Measurements from ENCODE around the gene NNAT. TPM values are rescaled to one million over a fixed set of nuclear protein-coding genes. Genes with fewer than 3 reads are reported as not detected.

NNAT gene
- total RNA-seq, 1 experiment from 2014 or later = not detected

- Histone ChIP-seq H3K9me3 (ENCODE audit: low read length) (no peaks in the 10 kb centered on the region; the same call in 1 of the 2 replicates), H3K4me3 (ENCODE audit: low read length) (no peak overlapping the region), H3K9me2 (replicated peaks; ENCODE audit: insufficient read depth, low read length) (no peaks in the 10 kb centered on the region), H3K36me3 (ENCODE audit: insufficient read depth, low read length) (0 out of 2 replicates have a peak, but pooled peaks cover 5% of the 10 kb centered on the region), H3K27me3 (ENCODE audit: low read length) (no peaks in the 10 kb centered on the region), H3K27ac (ENCODE audit: low read length) (no peak overlapping the region), H3K4me1 (ENCODE audit: low read length) (peaks cover 10% of the 10 kb centered on the region), H2AFZ (ENCODE audit: low read length) (no peak overlapping the region), H3K79me2 (ENCODE audit: low read length) (no peaks in the 10 kb centered on the region), H4K20me1 (ENCODE audit: insufficient read depth, low read depth, low read length) (no peaks in the 10 kb centered on the region), H3K9ac (ENCODE audit: low read length) (no peak overlapping the region), H3K4me2 (ENCODE audit: low read depth, low read length, poor library complexity, severe bottlenecking) (no peak overlapping the region)
- DNase-seq = no peak
These were observed 26.7 kb upstream of the NNAT start for GRCh38 chr20:37494301-37494700.

DNA sequence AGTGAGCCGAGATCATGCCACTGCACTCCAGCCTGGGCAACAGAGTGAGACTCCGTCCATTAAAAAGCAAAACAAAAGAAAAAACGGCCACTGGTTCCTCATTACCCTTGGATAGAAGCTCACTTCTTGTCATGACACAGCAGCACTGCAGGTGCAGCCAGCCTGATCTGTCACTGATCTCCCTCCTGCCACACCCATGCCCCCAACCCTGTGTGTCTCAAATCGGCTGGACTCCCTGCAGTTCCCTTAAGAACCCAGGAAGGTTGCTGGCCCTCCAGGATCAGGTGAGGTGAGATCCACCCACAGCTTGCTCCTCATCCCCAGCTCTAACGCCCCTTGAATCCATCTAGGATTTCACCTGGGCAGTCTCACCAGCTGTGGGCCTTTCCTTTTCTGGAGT lies 26.3 kb upstream of the NNAT start:
- no peak for DNase-seq
- Histone ChIP-seq H3K4me3 (ENCODE audit: low read length) (no peak overlapping the region), H3K36me3 (ENCODE audit: insufficient read depth, low read length) (0 out of 2 replicates have a peak, but pooled peaks cover 5% of the 10 kb centered on the region), H3K4me1 (ENCODE audit: low read length) (peaks cover 10% of the 10 kb centered on the region), H3K9me3 (ENCODE audit: low read length) (no peaks in the 10 kb centered on the region; the same call in 1 of the 2 replicates), H3K4me2 (ENCODE audit: low read depth, low read length, poor library complexity, severe bottlenecking) (no peak overlapping the region), H3K27me3 (ENCODE audit: low read length) (no peaks in the 10 kb centered on the region), H3K9me2 (replicated peaks; ENCODE audit: insufficient read depth, low read length) (no peaks in the 10 kb centered on the region), H4K20me1 (ENCODE audit: insufficient read depth, low read depth, low read length) (no peaks in the 10 kb centered on the region), H3K27ac (ENCODE audit: low read length) (no peak overlapping the region), H2AFZ (ENCODE audit: low read length) (no peak overlapping the region), H3K79me2 (ENCODE audit: low read length) (no peaks in the 10 kb centered on the region), H3K9ac (ENCODE audit: low read length) (no peak overlapping the region)

GRCh38 chr20:37498066-37498665 lies 22.9 kb upstream of the NNAT start:
- no peaks in the 10 kb centered on the region for H3K9me2 ChIP-seq (replicated peaks; ENCODE audit: insufficient read depth, low read length)
- no peaks in the 10 kb centered on the region for H3K9me3 ChIP-seq (ENCODE audit: low read length)
- no peak overlapping the region for H3K4me3 ChIP-seq (ENCODE audit: low read length)
- H3K9ac ChIP-seq (ENCODE audit: low read length) = no peak overlapping the region
- no peak for DNase-seq
- no peak overlapping the region for H2AFZ ChIP-seq (ENCODE audit: low read length)
- no peaks in the 10 kb centered on the region for H3K27me3 ChIP-seq (ENCODE audit: low read length)
- H3K4me2 ChIP-seq (ENCODE audit: low read depth, low read length, poor library complexity, severe bottlenecking) = no peak overlapping the region
- peaks cover 10% of the 10 kb centered on the region for H3K4me1 ChIP-seq (ENCODE audit: low read length)
- H4K20me1 ChIP-seq (ENCODE audit: insufficient read depth, low read depth, low read length) = no peaks in the 10 kb centered on the region
- H3K36me3 ChIP-seq (ENCODE audit: insufficient read depth, low read length) = no peaks in the 10 kb centered on the region
- H3K79me2 ChIP-seq (ENCODE audit: low read length) = no peaks in the 10 kb centered on the region
- no peak overlapping the region for H3K27ac ChIP-seq (ENCODE audit: low read length)

DNA sequence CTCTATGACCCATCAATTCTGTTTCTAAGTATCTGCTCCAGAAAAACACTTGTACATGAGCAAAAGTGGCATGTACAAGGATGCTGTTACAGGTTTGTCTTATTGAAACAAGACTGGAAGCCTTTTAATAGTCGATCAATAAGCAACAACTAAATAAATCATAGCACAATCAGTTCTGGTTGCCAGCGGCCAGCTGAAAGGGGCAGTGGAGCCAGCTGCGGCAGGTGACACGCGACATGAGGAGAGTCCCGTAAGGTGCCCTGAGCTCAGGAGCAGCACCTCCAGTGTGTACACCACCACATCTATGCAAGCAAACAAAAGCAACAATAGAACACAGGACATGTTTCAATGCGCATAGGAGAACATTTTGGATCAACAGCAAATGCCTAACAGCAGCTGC lies 20.7 kb upstream of the NNAT start:
- Histone ChIP-seq H3K4me3 (ENCODE audit: low read length) (no peak overlapping the region), H3K9ac (ENCODE audit: low read length) (no peak overlapping the region), H3K27ac (ENCODE audit: low read length) (no peak overlapping the region), H3K79me2 (ENCODE audit: low read length) (no peaks in the 10 kb centered on the region), H3K4me1 (ENCODE audit: low read length) (peaks cover 23% of the 10 kb centered on the region), H3K9me3 (ENCODE audit: low read length) (no peaks in the 10 kb centered on the region), H3K27me3 (ENCODE audit: low read length) (no peaks in the 10 kb centered on the region), H3K36me3 (ENCODE audit: insufficient read depth, low read length) (no peaks in the 10 kb centered on the region), H4K20me1 (ENCODE audit: insufficient read depth, low read depth, low read length) (no peaks in the 10 kb centered on the region), H2AFZ (ENCODE audit: low read length) (no peak overlapping the region), H3K9me2 (replicated peaks; ENCODE audit: insufficient read depth, low read length) (no peaks in the 10 kb centered on the region), H3K4me2 (ENCODE audit: low read depth, low read length, poor library complexity, severe bottlenecking) (no peak overlapping the region)
- DNase-seq = no peak

DNA sequence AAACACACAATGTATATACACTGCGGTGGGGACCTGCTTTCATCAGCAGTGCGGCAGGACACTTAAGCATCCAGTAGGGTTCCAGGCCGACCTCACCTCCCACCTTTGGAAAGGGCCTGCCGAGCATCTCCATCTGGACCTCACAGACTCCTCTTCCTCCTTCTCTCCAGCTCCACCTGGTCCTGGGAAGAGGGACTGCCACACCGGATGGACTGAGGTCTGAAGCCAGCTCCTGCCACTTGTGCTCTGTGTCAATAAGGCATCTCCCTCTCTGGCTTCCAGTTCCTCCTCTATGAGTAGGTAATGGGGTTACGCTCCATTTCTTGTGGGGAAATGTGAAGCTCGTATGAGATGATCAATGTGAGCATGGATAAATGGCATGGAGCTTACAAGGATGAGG lies 19.1 kb upstream of the NNAT start:
- Histone ChIP-seq H4K20me1 (ENCODE audit: insufficient read depth, low read depth, low read length) (no peaks in the 10 kb centered on the region), H3K27me3 (ENCODE audit: low read length) (no peaks in the 10 kb centered on the region), H2AFZ (ENCODE audit: low read length) (no peak overlapping the region), H3K4me2 (ENCODE audit: low read depth, low read length, poor library complexity, severe bottlenecking) (no peak overlapping the region), H3K9me2 (replicated peaks; ENCODE audit: insufficient read depth, low read length) (no peaks in the 10 kb centered on the region), H3K27ac (ENCODE audit: low read length) (no peak overlapping the region), H3K36me3 (ENCODE audit: insufficient read depth, low read length) (no peaks in the 10 kb centered on the region), H3K79me2 (ENCODE audit: low read length) (no peaks in the 10 kb centered on the region), H3K9me3 (ENCODE audit: low read length) (no peaks in the 10 kb centered on the region), H3K4me3 (ENCODE audit: low read length) (no peak overlapping the region), H3K9ac (ENCODE audit: low read length) (no peak overlapping the region), H3K4me1 (ENCODE audit: low read length) (peaks cover 30% of the 10 kb centered on the region)
- DNase-seq = no peak

- no peaks in the 10 kb centered on the region for H3K27me3 ChIP-seq (ENCODE audit: low read length)
- H4K20me1 ChIP-seq (ENCODE audit: insufficient read depth, low read depth, low read length) = no peaks in the 10 kb centered on the region
- no peak overlapping the region for H3K9ac ChIP-seq (ENCODE audit: low read length)
- H2AFZ ChIP-seq (ENCODE audit: low read length) = no peak overlapping the region
- H3K36me3 ChIP-seq (ENCODE audit: insufficient read depth, low read length) = no peaks in the 10 kb centered on the region
- H3K9me2 ChIP-seq (replicated peaks; ENCODE audit: insufficient read depth, low read length) = no peaks in the 10 kb centered on the region
- H3K27ac ChIP-seq (ENCODE audit: low read length) = no peak overlapping the region
- no peaks in the 10 kb centered on the region for H3K9me3 ChIP-seq (ENCODE audit: low read length)
- H3K4me3 ChIP-seq (ENCODE audit: low read length) = no peak overlapping the region
- peaks cover 37% of the 10 kb centered on the region for H3K4me1 ChIP-seq (ENCODE audit: low read length)
- no peak for DNase-seq
- H3K4me2 ChIP-seq (ENCODE audit: low read depth, low read length, poor library complexity, severe bottlenecking) = no peak overlapping the region
- H3K79me2 ChIP-seq (ENCODE audit: low read length) = no peaks in the 10 kb centered on the region
These were observed 18.4 kb upstream of the NNAT start for GRCh38 chr20:37502654-37503053.

DNA sequence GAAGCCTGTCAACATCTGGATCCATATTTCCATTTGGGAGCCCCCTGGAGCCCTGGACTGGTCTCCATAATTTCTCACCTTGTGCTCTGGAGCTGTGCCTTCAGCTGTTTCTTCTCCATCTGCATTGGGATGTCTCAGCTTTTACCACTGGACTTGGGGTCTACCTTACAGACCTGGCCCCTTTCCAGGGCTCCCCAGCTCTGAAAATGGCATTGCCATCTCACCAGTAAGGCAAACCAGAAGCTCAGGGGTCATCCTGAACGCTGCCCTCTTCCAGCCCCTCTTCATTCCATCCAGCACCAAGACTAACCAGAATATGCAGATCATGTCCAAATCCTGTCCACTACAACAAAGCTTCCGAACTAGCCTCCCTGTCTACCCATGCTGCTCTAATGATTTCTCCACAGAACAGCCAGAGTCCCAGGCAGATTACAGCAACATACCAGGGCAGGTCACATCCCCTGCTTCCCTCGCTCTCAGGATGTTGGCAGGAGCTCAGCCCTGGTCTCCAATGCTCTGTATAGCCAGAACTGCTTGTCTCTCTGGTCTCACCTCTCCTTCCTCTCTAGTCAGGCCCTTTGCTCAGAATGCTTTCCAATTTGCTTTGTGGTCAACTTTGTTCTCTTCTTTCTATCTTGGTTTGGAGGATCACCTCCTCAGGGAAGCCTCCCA lies 17.7 kb upstream of the NNAT start:
- no peak overlapping the region for H2AFZ ChIP-seq (ENCODE audit: low read length)
- no peaks in the 10 kb centered on the region for H3K9me2 ChIP-seq (replicated peaks; ENCODE audit: insufficient read depth, low read length)
- H3K79me2 ChIP-seq (ENCODE audit: low read length) = no peaks in the 10 kb centered on the region
- DNase-seq = no peak
- no peak overlapping the region for H3K4me3 ChIP-seq (ENCODE audit: low read length)
- no peak overlapping the region for H3K4me2 ChIP-seq (ENCODE audit: low read depth, low read length, poor library complexity, severe bottlenecking)
- H3K27ac ChIP-seq (ENCODE audit: low read length) = no peak overlapping the region
- no peaks in the 10 kb centered on the region for H4K20me1 ChIP-seq (ENCODE audit: insufficient read depth, low read depth, low read length)
- H3K36me3 ChIP-seq (ENCODE audit: insufficient read depth, low read length) = no peaks in the 10 kb centered on the region
- peaks cover 44% of the 10 kb centered on the region for H3K4me1 ChIP-seq (ENCODE audit: low read length)
- no peaks in the 10 kb centered on the region for H3K9me3 ChIP-seq (ENCODE audit: low read length)
- no peaks in the 10 kb centered on the region for H3K27me3 ChIP-seq (ENCODE audit: low read length)
- H3K9ac ChIP-seq (ENCODE audit: low read length) = no peak overlapping the region

- no peak overlapping the region for H3K27ac ChIP-seq (ENCODE audit: low read length)
- no peak for DNase-seq
- H3K4me3 ChIP-seq (ENCODE audit: low read length) = no peak overlapping the region
- H2AFZ ChIP-seq (ENCODE audit: low read length) = no peak overlapping the region
- H3K79me2 ChIP-seq (ENCODE audit: low read length) = no peaks in the 10 kb centered on the region
- no peak overlapping the region for H3K4me2 ChIP-seq (ENCODE audit: low read depth, low read length, poor library complexity, severe bottlenecking)
- H3K9me3 ChIP-seq (ENCODE audit: low read length) = no peaks in the 10 kb centered on the region
- no peaks in the 10 kb centered on the region for H3K9me2 ChIP-seq (replicated peaks; ENCODE audit: insufficient read depth, low read length)
- H3K27me3 ChIP-seq (ENCODE audit: low read length) = no peaks in the 10 kb centered on the region
- peaks cover 56% of the 10 kb centered on the region for H3K4me1 ChIP-seq (ENCODE audit: low read length)
- H3K9ac ChIP-seq (ENCODE audit: low read length) = no peak overlapping the region
- no peaks in the 10 kb centered on the region for H3K36me3 ChIP-seq (ENCODE audit: insufficient read depth, low read length)
- H4K20me1 ChIP-seq (ENCODE audit: insufficient read depth, low read depth, low read length) = no peaks in the 10 kb centered on the region
These were observed 16.5 kb upstream of the NNAT start for GRCh38 chr20:37504404-37505096.

All from Karpas-422 (cell line).